ENCODE measurements around the gene TTC7B.

GRCh38 chr14:90487462-90487861, 328.8 kb downstream of the TTC7B start:
- no peak for TF ChIP-seq CTCF (IDR thresholded peaks at IDR 0.05; ENCODE audit: low read depth, low read length)
- no peak for TF ChIP-seq MYC (IDR thresholded peaks at IDR 0.05; ENCODE audit: low read depth, low read length)
- TF ChIP-seq POLR2A (IDR thresholded peaks at IDR 0.05; ENCODE audit: extremely low read depth, insufficient read length): no peak

All from NB4 (cell line).